ENCODE data around the gene DLGAP1.

GRCh38 chr18:3583873-3584247 is 871.2 kb downstream of the DLGAP1 start:
- no peak for TF ChIP-seq EZH2phosphoT487 (IDR thresholded peaks at IDR 0.05; ENCODE audit: low read depth)
- no peak for TF ChIP-seq CTCF (IDR thresholded peaks at IDR 0.05; ENCODE audit: low read depth, low read length)
